Measurements from ENCODE around the gene RECK.

- TF ChIP-seq CTCF (conservative IDR thresholded peaks at IDR 0.05; ENCODE audit: low read length) (0 out of 2 replicates have a peak, but pooled peaks have one; percentile 23), EZH2phosphoT487 (IDR thresholded peaks at IDR 0.05; ENCODE audit: borderline replicate concordance) (no peak)
Measured at GRCh38 chr9:36141288-36141687, 104.6 kb downstream of the RECK start.
